ENCODE results near the gene FBXL17. TPM values are rescaled to one million over a fixed set of nuclear protein-coding genes. Genes with fewer than 3 reads are reported as not detected.

Gene FBXL17
- polyA plus RNA-seq, 2 of the 4 experiments (the other 2 are of a cell fraction), result 8.7 to 9.1 TPM

GRCh38 chr5:107885601-107886000, 496.3 kb downstream of the FBXL17 start:
- no peak for FAIRE-seq
- Histone ChIP-seq H3K4me2 (no peak overlapping the region), H3K4me1 (no peaks in the 10 kb centered on the region), H3K9me3 (no peaks in the 10 kb centered on the region), H3K27ac (no peak overlapping the region), H3K4me3 (no peak overlapping the region)
- 78% methylated on average over 2 of the region's 2 CpGs for WGBS (ENCODE audit: missing lambda C conversion rate)
- ChIA-PET CTCF (interaction anchor here (1.1 kb wide), 1 partner anchor 12 kb away, joined by 3 read pairs; no protein-coding TSS in a partner anchor), POLR2A (no interaction called here)
- TF ChIP-seq TFCP2L1 (CRISPR knock-in tag; IDR thresholded peaks at IDR 0.05), result no peak
- no peak for TF ChIP-seq ESRRA (IDR thresholded peaks at IDR 0.05; ENCODE audit: borderline replicate concordance, low read length)
- TF ChIP-seq KDM5A (IDR thresholded peaks at IDR 0.05), result no peak
- TF ChIP-seq NR3C1 (IDR thresholded peaks at IDR 0.05), result no peak
- no peak for TF ChIP-seq FOSL2 (IDR thresholded peaks at IDR 0.05)
- no peak for TF ChIP-seq FOSL2 (CRISPR knock-in tag; IDR thresholded peaks at IDR 0.05)
- no peak for TF ChIP-seq REST (IDR thresholded peaks at IDR 0.05)
- ATAC-seq, result no peak
- no peak for DNase-seq (ENCODE audit: low read depth in 1 of 2, low spot score in 1 of 2)

- WGBS (ENCODE audit: missing lambda C conversion rate), result 72% methylated on average over 1 of the region's 1 CpG
- ChIA-PET CTCF (no interaction called here), POLR2A (no interaction called here)
- FAIRE-seq (no peak), ATAC-seq (no peak), DNase-seq (ENCODE audit: low read depth in 1 of 2, low spot score in 1 of 2) (no peak)
- H3K4me2 ChIP-seq, result no peak overlapping the region
- TF ChIP-seq GATA3 (IDR thresholded peaks at IDR 0.05; ENCODE audit: borderline replicate concordance), result no peak
- no peak for TF ChIP-seq MAFK (IDR thresholded peaks at IDR 0.05; ENCODE audit: partially characterized antibody)
- TF ChIP-seq CHD2 (IDR thresholded peaks at IDR 0.05; ENCODE audit: low read length, partially characterized antibody), result no peak
- no peak for TF ChIP-seq POLR2A (IDR thresholded peaks at IDR 0.05; ENCODE audit: low read length)
- no peak for TF ChIP-seq EHMT2 (IDR thresholded peaks at IDR 0.05; ENCODE audit: low read depth)
- no peak for TF ChIP-seq E2F6 (IDR thresholded peaks at IDR 0.05; ENCODE audit: borderline replicate concordance, low read depth)
- TF ChIP-seq CTCF (IDR thresholded peaks at IDR 0.05), result no peak
- no peak for TF ChIP-seq FOXS1 (CRISPR knock-in tag; IDR thresholded peaks at IDR 0.05)
- TF ChIP-seq EHF (CRISPR knock-in tag; IDR thresholded peaks at IDR 0.05), result no peak
- no peaks in the 10 kb centered on the region for H3K9me3 ChIP-seq
- no peak overlapping the region for H3K27ac ChIP-seq
- H3K4me1 ChIP-seq, result no peaks in the 10 kb centered on the region
- no peak overlapping the region for H3K4me3 ChIP-seq
Measured at GRCh38 chr5:107884871-107885270, 497.0 kb downstream of the FBXL17 start.

- WGBS (ENCODE audit: missing lambda C conversion rate), result 87% methylated on average over 4 of the region's 4 CpGs
- POLR2A ChIA-PET, result no interaction called here
- FAIRE-seq (no peak), ATAC-seq (no peak), DNase-seq (ENCODE audit: low read depth in 1 of 2, low spot score in 1 of 2) (no peak)
- Histone ChIP-seq H3K9me3 (no peaks in the 10 kb centered on the region), H3K4me3 (no peak overlapping the region), H3K27ac (no peak overlapping the region), H3K4me2 (no peak overlapping the region), H3K4me1 (0 out of 3 replicates have a peak, but pooled peaks cover 6% of the 10 kb centered on the region)
- CTCF ChIA-PET, result interaction anchor here (0.6 kb wide), 1 partner anchor 565 kb away, joined by 3 read pairs; no protein-coding TSS in a partner anchor
- no peak for TF ChIP-seq CEBPB (IDR thresholded peaks at IDR 0.05)
- TF ChIP-seq ZNF302 (CRISPR knock-in tag; IDR thresholded peaks at IDR 0.05), result no peak
- no peak for TF ChIP-seq RARB (CRISPR knock-in tag; IDR thresholded peaks at IDR 0.05)
- TF ChIP-seq FOSL2 (IDR thresholded peaks at IDR 0.05), result no peak
- TF ChIP-seq FOSL2 (CRISPR knock-in tag; IDR thresholded peaks at IDR 0.05), result no peak
- TF ChIP-seq ATOH8 (CRISPR knock-in tag; IDR thresholded peaks at IDR 0.05; ENCODE audit: low read depth), result no peak
- TF ChIP-seq CHD4 (IDR thresholded peaks at IDR 0.05; ENCODE audit: borderline replicate concordance), result no peak
- TF ChIP-seq MAX (IDR thresholded peaks at IDR 0.05), result no peak
- TF ChIP-seq HES2 (IDR thresholded peaks at IDR 0.05), result no peak
- no peak for TF ChIP-seq EP300 (IDR thresholded peaks at IDR 0.05)
- no peak for TF ChIP-seq REST (IDR thresholded peaks at IDR 0.05)
- TF ChIP-seq JUNB (IDR thresholded peaks at IDR 0.05), result no peak
Measured at GRCh38 chr5:107878661-107879060, 503.2 kb downstream of the FBXL17 start.

Measured in A549 (cell line).